ENCODE results near the gene MPDU1. TPM values are rescaled to one million over a fixed set of nuclear protein-coding genes. Genes with fewer than 3 reads are reported as not detected.

The MPDU1 gene
- total and polyA plus RNA-seq, 2 of the 13 experiments (the other 11 are each of a cell fraction or from before 2014, with no cell fraction given) = 112 to 167 TPM

GRCh38 chr17:7572588-7573323, 10.9 kb upstream of the MPDU1 start (continued):
- TF ChIP-seq GPBP1L1 (CRISPR knock-in tag; IDR thresholded peaks at IDR 0.05) (no peak), ZBTB8A (CRISPR knock-in tag; IDR thresholded peaks at IDR 0.05; ENCODE audit: borderline replicate concordance, low read depth) (peak; percentile 61; the same call in 1 of the 2 replicates), BCLAF1 (IDR thresholded peaks at IDR 0.05) (no peak), ZFP36 (IDR thresholded peaks at IDR 0.05; ENCODE audit: borderline replicate concordance, low read depth, low read length, partially characterized antibody) (no peak), BORCS8-MEF2B (CRISPR knock-in tag; IDR thresholded peaks at IDR 0.05) (no peak), MIER3 (CRISPR knock-in tag; IDR thresholded peaks at IDR 0.05; ENCODE audit: borderline replicate concordance) (no peak), MTA3 (CRISPR knock-in tag; IDR thresholded peaks at IDR 0.05) (no peak), REPIN1 (CRISPR knock-in tag; IDR thresholded peaks at IDR 0.05; ENCODE audit: borderline replicate concordance, low read depth) (no peak; the same call in none of the 2 replicates), ZNF30 (CRISPR knock-in tag; IDR thresholded peaks at IDR 0.05) (no peak), USF2 (IDR thresholded peaks at IDR 0.05; ENCODE audit: low read depth, low read length) (no peak), USF2 (CRISPR knock-in tag; IDR thresholded peaks at IDR 0.05; ENCODE audit: borderline replicate concordance) (peak; percentile 85), PBX3 (CRISPR knock-in tag; IDR thresholded peaks at IDR 0.05; ENCODE audit: borderline replicate concordance) (peak; percentile 98), MXD4 (CRISPR knock-in tag; IDR thresholded peaks at IDR 0.05) (peak; percentile 20; the same call in 1 of the 2 replicates), ZBTB2 (CRISPR knock-in tag; IDR thresholded peaks at IDR 0.05; ENCODE audit: low read depth) (peak; percentile 43), ZNF557 (CRISPR knock-in tag; IDR thresholded peaks at IDR 0.05) (no peak), ZNF619 (CRISPR knock-in tag; IDR thresholded peaks at IDR 0.05) (no peak), CREBL2 (CRISPR knock-in tag; IDR thresholded peaks at IDR 0.05; ENCODE audit: borderline replicate concordance) (no peak), MED1 (CRISPR knock-in tag; IDR thresholded peaks at IDR 0.05) (no peak)

Data from HepG2 (cell line).